Ishikawa (cell line): ENCODE measurements around the gene FXYD7.

Experiments
- CEBPB ChIP-seq: IDR thresholded peaks from 2 replicates; pipeline ENCODE4 v1.6.1; 2012
- TAF1 ChIP-seq: IDR thresholded peaks from 2 replicates; pipeline ENCODE4 v1.6.1; 2012; ENCODE audit warnings: low read depth, mild to moderate bottlenecking
- TCF12 ChIP-seq: IDR thresholded peaks from 2 replicates; pipeline ENCODE4 v1.6.1; 2012; ENCODE audit warnings: low read depth

- no peak for TF ChIP-seq TAF1
- no peak for TF ChIP-seq TCF12
- TF ChIP-seq CEBPB = no peak
Measured at GRCh38 chr19:35165200-35166058, 22.4 kb downstream of the FXYD7 start.
